GM23338 (cell line): ENCODE measurements around the gene PTPA. TPM values are rescaled to one million over a fixed set of nuclear protein-coding genes. Genes with fewer than 3 reads are reported as not detected.

Source experiments
- ATAC-seq: fragments of 200-7000 bp; cut with Tn5 transposase; 3 replicates; pipeline ENCODE4 v1.9.1; 2020
- DNase-seq: peaks from one replicate; pipeline ENCODE4 v3.0.0-alpha.2; 2015; ENCODE audit warnings: low spot score
- H2AFZ ChIP-seq: fragments of 200-600 bp; sonication (generic); 2 replicates; pipeline ENCODE4 v1.8.0; 2016; ENCODE audit warnings: antibody characterized with exemption, mild to moderate bottlenecking, moderate library complexity
- H3F3A ChIP-seq: fragments of 200-600 bp; sonication (generic); replicated peaks from 2 replicates; pipeline ENCODE4 v1.8.0; 2017; ENCODE audit warnings: antibody characterized with exemption, mixed run types, low read depth
- H3K27ac ChIP-seq: fragments of 200-600 bp; sonication (generic); 2 replicates; pipeline ENCODE4 v1.6.1; 2016; ENCODE audit warnings: low read depth
- H3K27me3 ChIP-seq: fragments of 200-600 bp; sonication (generic); 2 replicates; pipeline ENCODE4 v1.8.0; 2016; ENCODE audit warnings: mild to moderate bottlenecking, mixed run types, moderate library complexity; ENCODE audit not compliant: insufficient read depth
- H3K36me3 ChIP-seq: fragments of 200-600 bp; sonication (generic); 2 replicates; pipeline ENCODE4 v1.8.0; 2016; ENCODE audit warnings: mild to moderate bottlenecking; ENCODE audit not compliant: insufficient read depth
- H3K4me1 ChIP-seq: fragments of 200-600 bp; sonication (generic); 2 replicates; pipeline ENCODE4 v1.8.0; 2016; ENCODE audit warnings: mild to moderate bottlenecking, moderate library complexity; ENCODE audit not compliant: insufficient read depth
- H3K4me2 ChIP-seq: fragments of 200-600 bp; sonication (generic); 2 replicates; pipeline ENCODE4 v1.7.1; 2017; ENCODE audit warnings: mixed run types
- H3K4me3 ChIP-seq: fragments of 200-600 bp; sonication (generic); 2 replicates; pipeline ENCODE4 v1.6.1; 2016; ENCODE audit warnings: mixed run types
- H3K79me2 ChIP-seq: fragments of 200-600 bp; sonication (generic); replicated peaks from 2 replicates; pipeline ENCODE4 v1.8.0; 2017; ENCODE audit warnings: mild to moderate bottlenecking; ENCODE audit not compliant: insufficient read depth
- H3K9me2 ChIP-seq: fragments of 200-600 bp; sonication (generic); 2 replicates; pipeline ENCODE4 v1.8.0; 2017; ENCODE audit not compliant: insufficient read depth
- H4K20me1 ChIP-seq: fragments of 200-600 bp; sonication (generic); replicated peaks from 2 replicates; pipeline ENCODE4 v1.8.0; 2017; ENCODE audit warnings: mild to moderate bottlenecking; ENCODE audit not compliant: insufficient read depth
- H3K27ac Mint-ChIP-seq: 2 replicates; pipeline ENCODE4 v1.8.0; 2020; ENCODE audit warnings: inconsistent platforms, mild to moderate bottlenecking, moderate library complexity, mixed read lengths
- H3K27me3 Mint-ChIP-seq: 3 replicates; pipeline ENCODE4 v1.8.0; 2022; ENCODE audit warnings: low read depth, mild to moderate bottlenecking, moderate library complexity, mixed read lengths, inconsistent platforms; ENCODE audit not compliant: insufficient read depth, poor library complexity
- H3K36me3 Mint-ChIP-seq: 3 replicates; pipeline ENCODE4 v1.8.0; 2021; ENCODE audit warnings: low read depth, mild to moderate bottlenecking, inconsistent platforms, moderate library complexity, mixed read lengths
- H3K4me1 Mint-ChIP-seq: 3 replicates; pipeline ENCODE4 v1.8.0; 2020; ENCODE audit warnings: mild to moderate bottlenecking, inconsistent platforms, mixed read lengths
- H3K4me3 Mint-ChIP-seq: 3 replicates; pipeline ENCODE4 v1.8.0; 2021; ENCODE audit warnings: moderate library complexity, mild to moderate bottlenecking, inconsistent platforms, mixed read lengths
- H3K9me3 Mint-ChIP-seq: 3 replicates; pipeline ENCODE4 v1.8.0; 2020; ENCODE audit warnings: moderate library complexity, mild to moderate bottlenecking, inconsistent platforms, mixed read lengths
- CTCF ChIP-seq, 2 experiments: fragments of 200-600 bp in 1 of 2; sonication (generic) in 1 of 2; conservative IDR thresholded peaks; 2 replicates each; pipeline versions ENCODE4 v1.5.1 to v1.6.1; 2016 to 2017; ENCODE audit warnings: antibody characterized with exemption in 2 of 2, low read depth in 2 of 2, mild to moderate bottlenecking in 2 of 2, moderate library complexity in 1 of 2
- EZH2phosphoT487 ChIP-seq: fragments of 200-600 bp; sonication (generic); IDR thresholded peaks from one replicate; pipeline ENCODE4 v1.8.1; 2018; ENCODE audit warnings: antibody characterized with exemption; ENCODE audit not compliant: unreplicated experiment
- NANOG ChIP-seq: IDR thresholded peaks from 2 replicates; pipeline ENCODE4 v1.6.1; 2016; ENCODE audit warnings: antibody characterized with exemption, borderline replicate concordance
- POLR2AphosphoS5 ChIP-seq: IDR thresholded peaks from 2 replicates; pipeline ENCODE4 v1.6.1; 2016; ENCODE audit warnings: antibody characterized with exemption, low read depth
- STAT1 ChIP-seq: IDR thresholded peaks from one replicate; pipeline ENCODE4 v1.6.1; 2016; ENCODE audit warnings: antibody characterized with exemption; ENCODE audit not compliant: unreplicated experiment
- ZNF114 ChIP-seq: fragments of 250-450 bp; sonication (Bioruptor Pico); IDR thresholded peaks from 2 replicates; pipeline ENCODE4 v1.5.0; 2020; ENCODE audit warnings: mild to moderate bottlenecking, moderate library complexity
- ZNF462 ChIP-seq: fragments of 250-450 bp; sonication (Bioruptor Pico); IDR thresholded peaks from 2 replicates; pipeline ENCODE4 v1.5.0; 2020; ENCODE audit warnings: mild to moderate bottlenecking, moderate library complexity
- polyA plus RNA-seq: library from polyadenylated mRNA; unstranded; fragments of >200 nt; fragmentation: Nextera tagmentation; extraction: Ambion mirVana; gene quantifications from 2 replicates; pipeline ENCODE4 v1.2.1, GENCODE V29; 2016
- total RNA-seq: library from RNA; depleted of rRNA; stranded (reverse); fragments of >200 nt; shearing (Covaris generic); gene quantifications from 2 replicates; pipeline ENCODE4 v1.2.3, GENCODE V29; 2014

PTPA gene
- total and polyA plus RNA-seq, 2 experiments from 2014 or later = 53.9 to 122 TPM

GRCh38 chr9:129064499-129064908 lies 46.7 kb upstream of the PTPA start:
- H3K79me2 ChIP-seq = no peaks in the 10 kb centered on the region
- Mint-ChIP-seq H3K4me3 (no peak overlapping the region), H3K27ac (no peak overlapping the region), H3K36me3 (peaks cover 48% of the 10 kb centered on the region), H3K4me1 (peaks cover 5% of the 10 kb centered on the region; the same call in 2 of the 3 replicates), H3K27me3 (peaks cover 3% of the 10 kb centered on the region), H3K9me3 (no peaks in the 10 kb centered on the region)
- no peak for ATAC-seq
- H3K36me3 ChIP-seq = no peaks in the 10 kb centered on the region; the same call in 1 of the 2 replicates
- no peak for DNase-seq
- no peak overlapping the region for H3K4me2 ChIP-seq
- H3F3A ChIP-seq = no peaks in the 10 kb centered on the region
- H4K20me1 ChIP-seq = no peaks in the 10 kb centered on the region
- no peak for TF ChIP-seq ZNF462
- TF ChIP-seq CTCF (conservative IDR thresholded peaks at IDR 0.05; ENCODE audit: low read depth in 2 of 2) = no peak
- no peak for TF ChIP-seq STAT1
- TF ChIP-seq POLR2AphosphoS5 = no peak
- TF ChIP-seq NANOG = no peak
- no peak for TF ChIP-seq EZH2phosphoT487
- no peak for TF ChIP-seq ZNF114 (CRISPR knock-in tag)
- H2AFZ ChIP-seq = no peak overlapping the region
- H3K4me1 ChIP-seq = no peaks in the 10 kb centered on the region
- H3K27ac ChIP-seq = no peak overlapping the region
- no peaks in the 10 kb centered on the region for H3K9me2 ChIP-seq
- H3K4me3 ChIP-seq = no peak overlapping the region
- no peaks in the 10 kb centered on the region for H3K27me3 ChIP-seq
